GM12872 (cell line): ENCODE results near the gene EIPR1.

Source experiments
- CTCF ChIP-seq: IDR thresholded peaks from 3 replicates; pipeline ENCODE4 v1.5.1; 2011; ENCODE audit warnings: low read depth, mild to moderate bottlenecking, low read length, moderate library complexity; ENCODE audit not compliant: insufficient read depth

Gene EIPR1

DNA sequence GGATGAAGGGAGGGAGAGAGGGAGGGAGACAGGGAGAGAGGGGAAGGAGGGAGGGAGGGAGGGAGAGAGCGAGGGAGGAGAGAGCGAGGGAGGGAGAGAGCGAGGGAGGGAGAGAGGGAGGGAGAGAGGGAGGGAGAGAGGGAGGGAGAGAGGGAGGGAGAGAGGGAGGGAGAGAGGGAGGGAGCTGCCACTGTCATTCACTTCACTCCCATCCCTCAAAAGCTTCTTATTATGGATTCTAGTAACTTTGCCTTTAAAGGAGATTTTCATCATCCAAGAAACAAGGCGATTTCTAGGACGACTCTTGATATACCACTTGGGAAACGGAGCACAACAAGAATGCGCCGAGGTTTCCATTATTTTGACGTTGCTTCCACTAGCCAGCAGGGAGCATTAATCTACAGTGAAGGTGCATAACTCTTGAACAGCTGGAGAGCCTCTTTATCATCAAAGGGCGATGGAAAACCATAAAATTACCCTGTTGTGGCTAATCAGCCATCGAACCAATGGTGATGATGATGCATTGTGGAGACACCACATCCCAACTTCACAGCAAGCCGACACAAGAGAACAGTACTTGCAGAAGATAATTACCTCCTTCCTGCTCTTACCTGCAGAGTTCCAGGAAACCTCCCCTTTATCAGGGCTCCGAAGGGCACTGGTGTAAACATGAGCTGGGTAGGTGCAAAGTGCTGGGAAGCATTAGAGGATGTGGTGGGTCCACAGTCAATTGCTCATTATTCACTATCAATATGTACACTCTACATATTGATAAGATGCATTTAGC, 130.5 kb downstream of the EIPR1 start:
- TF ChIP-seq CTCF, result no peak

GRCh38 chr2:3246406-3246805, 131.2 kb downstream of the EIPR1 start:
- no peak for TF ChIP-seq CTCF

- TF ChIP-seq CTCF, result no peak
Measured at GRCh38 chr2:3244486-3244885, 133.1 kb downstream of the EIPR1 start.

DNA sequence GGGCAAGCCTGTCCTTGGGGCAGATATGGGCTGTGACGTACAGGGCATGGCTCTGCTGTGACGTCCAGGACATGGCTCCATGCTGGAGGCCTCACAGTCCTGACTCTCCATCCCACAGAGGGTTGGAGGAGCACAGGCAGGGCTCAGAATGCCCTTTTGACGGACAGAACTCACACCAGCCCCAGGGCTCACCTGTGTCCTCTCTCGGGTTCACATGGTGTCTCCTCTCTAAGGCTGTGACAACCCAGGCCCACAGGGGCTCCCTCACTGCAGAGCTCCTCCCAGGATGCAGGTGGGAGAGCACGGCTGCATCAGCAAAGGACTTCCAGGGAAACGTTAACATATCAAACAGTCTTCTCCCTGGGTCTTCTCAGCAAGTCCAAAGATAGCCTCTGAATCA, 133.8 kb downstream of the EIPR1 start:
- TF ChIP-seq CTCF, result no peak

DNA sequence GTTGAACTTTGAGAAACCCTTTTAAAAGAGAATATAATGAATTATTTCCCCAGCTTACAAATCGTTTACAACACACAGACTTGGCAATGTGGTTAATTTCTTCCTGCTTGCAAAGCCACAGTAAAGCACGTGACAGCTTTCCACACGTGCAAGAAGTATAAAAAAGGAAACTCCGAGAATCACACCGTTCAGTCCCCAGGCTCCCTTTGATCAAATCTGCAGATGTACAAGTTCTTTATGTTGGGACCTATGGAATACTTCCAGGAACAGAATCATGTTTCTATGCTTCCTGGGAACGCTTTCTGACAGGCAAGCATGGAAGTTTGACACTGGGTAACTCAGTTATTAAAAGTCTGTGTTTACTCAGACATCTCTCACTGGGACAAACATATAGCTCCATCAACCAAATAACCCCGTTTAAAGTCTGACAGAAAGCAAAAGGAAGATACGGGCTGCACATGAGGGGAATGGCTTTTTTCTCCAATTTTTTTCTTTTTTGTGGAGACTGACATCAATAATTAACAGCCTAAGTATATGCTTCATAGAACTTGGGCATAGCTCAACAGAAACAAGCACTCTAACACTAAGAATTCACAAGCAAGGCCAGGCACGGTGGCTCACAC, 134.8 kb downstream of the EIPR1 start:
- no peak for TF ChIP-seq CTCF

- no peak for TF ChIP-seq CTCF
Measured at GRCh38 chr2:3241971-3242746, 135.5 kb downstream of the EIPR1 start.
